Measurements from ENCODE around the gene TWF2.

- no peak for TF ChIP-seq POLR2A (IDR thresholded peaks at IDR 0.05)
- no peak for TF ChIP-seq CTCF (IDR thresholded peaks at IDR 0.05)
Observed at GRCh38 chr3:52236424-52236886, 2.5 kb downstream of the TWF2 start.
